ENCODE data around the gene FAM193B. TPM values are rescaled to one million over a fixed set of nuclear protein-coding genes. Genes with fewer than 3 reads are reported as not detected.

The FAM193B gene
- total and polyA plus RNA-seq, 2 of the 13 experiments (the other 11 are each of a cell fraction or from before 2014, with no cell fraction given): 21.2 to 40.9 TPM

DNA sequence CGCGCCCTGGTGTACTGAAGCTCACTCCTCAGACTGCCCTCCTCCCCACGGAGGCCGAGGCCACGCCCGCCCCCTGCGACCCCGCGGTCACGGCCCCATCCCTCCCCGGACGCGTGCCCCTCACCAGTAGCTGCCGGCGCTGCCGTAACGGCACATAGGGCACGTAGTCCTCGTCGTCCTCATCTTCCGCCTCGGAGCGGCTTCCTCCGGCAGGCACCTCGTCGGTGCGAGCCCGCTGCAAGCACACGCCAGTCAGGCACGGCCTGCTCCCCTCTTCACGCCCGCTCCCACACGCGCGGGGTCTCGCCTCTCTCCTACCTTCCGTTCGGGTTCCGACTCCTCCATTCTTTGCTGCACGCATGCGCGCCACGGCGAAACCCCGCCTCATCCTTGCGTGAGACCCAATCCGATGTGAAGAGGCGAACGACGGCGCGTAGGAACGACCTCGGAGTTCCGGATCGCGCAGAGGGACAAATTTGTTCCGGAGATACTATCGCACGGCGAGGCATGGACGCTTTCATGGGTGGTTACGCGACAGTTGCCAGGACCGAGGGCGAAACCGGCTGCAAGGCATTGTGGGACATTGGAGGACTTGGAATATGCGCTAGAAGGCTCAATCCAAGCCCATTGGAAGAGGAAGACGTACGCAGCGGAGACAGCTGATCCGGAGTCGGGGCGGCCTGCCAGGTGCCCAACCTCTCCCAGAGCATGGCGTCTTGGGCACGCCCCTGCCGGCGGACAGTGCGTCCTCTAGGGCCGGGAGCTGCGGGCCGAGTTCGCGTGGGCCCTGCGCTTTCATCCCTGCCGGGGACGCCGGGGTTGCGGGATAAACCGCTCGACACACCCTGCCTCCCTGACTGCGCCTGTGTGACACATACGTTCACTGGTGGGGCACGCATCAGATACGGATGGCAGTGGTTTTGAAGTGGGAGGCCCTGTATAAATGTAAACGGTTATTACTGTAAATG, 37.5 kb downstream of the FAM193B start, which contains the start of gene DDX41 (continued):
- TF ChIP-seq SP1 (IDR thresholded peaks at IDR 0.05): no peak
- peak; percentile 65 for TF ChIP-seq SP1 (CRISPR knock-in tag; IDR thresholded peaks at IDR 0.05)
- TF ChIP-seq SP5 (CRISPR knock-in tag; IDR thresholded peaks at IDR 0.05; ENCODE audit: borderline replicate concordance, low read depth): peak; percentile 37; the same call in 1 of the 2 replicates
- peak; percentile 78 for TF ChIP-seq CREB1 (IDR thresholded peaks at IDR 0.05)
- peak; percentile 94 for TF ChIP-seq CREB1 (CRISPR knock-in tag; IDR thresholded peaks at IDR 0.05)
- peak; percentile 73 for TF ChIP-seq DPF2 (CRISPR knock-in tag; IDR thresholded peaks at IDR 0.05; ENCODE audit: borderline replicate concordance, low read depth)
- TF ChIP-seq, protein P1, sequence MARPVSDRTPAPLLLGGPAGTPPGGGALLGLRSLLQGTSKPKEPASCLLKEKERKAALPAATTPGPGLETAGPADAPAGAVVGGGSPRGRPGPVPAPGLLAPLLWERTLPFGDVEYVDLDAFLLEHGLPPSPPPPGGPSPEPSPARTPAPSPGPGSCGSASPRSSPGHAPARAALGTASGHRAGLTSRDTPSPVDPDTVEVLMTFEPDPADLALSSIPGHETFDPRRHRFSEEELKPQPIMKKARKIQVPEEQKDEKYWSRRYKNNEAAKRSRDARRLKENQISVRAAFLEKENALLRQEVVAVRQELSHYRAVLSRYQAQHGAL (CRISPR knock-in tag; IDR thresholded peaks at IDR 0.05; ENCODE audit: not compliant biosample characterization): no peak
- 0 out of 2 replicates have a peak, but pooled peaks have one; percentile 22 for TF ChIP-seq ZSCAN25 (CRISPR knock-in tag; IDR thresholded peaks at IDR 0.05)
- TF ChIP-seq, protein P2, sequence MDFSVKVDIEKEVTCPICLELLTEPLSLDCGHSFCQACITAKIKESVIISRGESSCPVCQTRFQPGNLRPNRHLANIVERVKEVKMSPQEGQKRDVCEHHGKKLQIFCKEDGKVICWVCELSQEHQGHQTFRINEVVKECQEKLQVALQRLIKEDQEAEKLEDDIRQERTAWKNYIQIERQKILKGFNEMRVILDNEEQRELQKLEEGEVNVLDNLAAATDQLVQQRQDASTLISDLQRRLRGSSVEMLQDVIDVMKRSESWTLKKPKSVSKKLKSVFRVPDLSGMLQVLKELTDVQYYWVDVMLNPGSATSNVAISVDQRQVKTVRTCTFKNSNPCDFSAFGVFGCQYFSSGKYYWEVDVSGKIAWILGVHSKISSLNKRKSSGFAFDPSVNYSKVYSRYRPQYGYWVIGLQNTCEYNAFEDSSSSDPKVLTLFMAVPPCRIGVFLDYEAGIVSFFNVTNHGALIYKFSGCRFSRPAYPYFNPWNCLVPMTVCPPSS (IDR thresholded peaks at IDR 0.05): no peak
- 0 out of 2 replicates have a peak, but pooled peaks have one; percentile 64 for TF ChIP-seq ZNF704 (CRISPR knock-in tag; IDR thresholded peaks at IDR 0.05; ENCODE audit: borderline replicate concordance)
- TF ChIP-seq, protein P3, sequence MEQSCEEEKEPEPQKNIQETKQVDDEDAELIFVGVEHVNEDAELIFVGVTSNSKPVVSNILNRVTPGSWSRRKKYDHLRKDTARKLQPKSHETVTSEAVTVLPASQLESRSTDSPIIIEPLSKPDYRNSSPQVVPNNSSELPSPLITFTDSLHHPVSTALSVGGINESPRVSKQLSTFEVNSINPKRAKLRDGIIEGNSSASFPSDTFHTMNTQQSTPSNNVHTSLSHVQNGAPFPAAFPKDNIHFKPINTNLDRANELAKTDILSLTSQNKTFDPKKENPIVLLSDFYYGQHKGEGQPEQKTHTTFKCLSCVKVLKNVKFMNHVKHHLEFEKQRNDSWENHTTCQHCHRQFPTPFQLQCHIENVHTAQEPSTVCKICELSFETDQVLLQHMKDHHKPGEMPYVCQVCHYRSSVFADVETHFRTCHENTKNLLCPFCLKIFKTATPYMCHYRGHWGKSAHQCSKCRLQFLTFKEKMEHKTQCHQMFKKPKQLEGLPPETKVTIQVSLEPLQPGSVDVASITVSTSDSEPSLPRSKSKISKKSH (CRISPR knock-in tag; IDR thresholded peaks at IDR 0.05; ENCODE audit: borderline replicate concordance): peak; percentile 80; the same call in 1 of the 2 replicates
- peak; percentile 74; the same call in 1 of the 2 replicates for TF ChIP-seq SP140L (CRISPR knock-in tag; IDR thresholded peaks at IDR 0.05; ENCODE audit: borderline replicate concordance)
- TF ChIP-seq, protein P4, sequence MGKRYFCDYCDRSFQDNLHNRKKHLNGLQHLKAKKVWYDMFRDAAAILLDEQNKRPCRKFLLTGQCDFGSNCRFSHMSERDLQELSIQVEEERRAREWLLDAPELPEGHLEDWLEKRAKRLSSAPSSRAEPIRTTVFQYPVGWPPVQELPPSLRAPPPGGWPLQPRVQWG (CRISPR knock-in tag; IDR thresholded peaks at IDR 0.05; ENCODE audit: borderline replicate concordance, low read depth): no peak
- TF ChIP-seq NKX3-1 (CRISPR knock-in tag; IDR thresholded peaks at IDR 0.05): peak; percentile 59; the same call in 1 of the 2 replicates
- 0 out of 2 replicates have a peak, but pooled peaks have one; percentile 24 for TF ChIP-seq ZNF790 (CRISPR knock-in tag; IDR thresholded peaks at IDR 0.05; ENCODE audit: borderline replicate concordance)
- peak; percentile 94 for TF ChIP-seq GMEB2 (CRISPR knock-in tag; IDR thresholded peaks at IDR 0.05; ENCODE audit: low read depth)
- peak; percentile 81; the same call in 1 of the 2 replicates for TF ChIP-seq MIER2 (CRISPR knock-in tag; IDR thresholded peaks at IDR 0.05)
